ENCODE data around the gene BCAS1.

BCAS1 gene

DNA sequence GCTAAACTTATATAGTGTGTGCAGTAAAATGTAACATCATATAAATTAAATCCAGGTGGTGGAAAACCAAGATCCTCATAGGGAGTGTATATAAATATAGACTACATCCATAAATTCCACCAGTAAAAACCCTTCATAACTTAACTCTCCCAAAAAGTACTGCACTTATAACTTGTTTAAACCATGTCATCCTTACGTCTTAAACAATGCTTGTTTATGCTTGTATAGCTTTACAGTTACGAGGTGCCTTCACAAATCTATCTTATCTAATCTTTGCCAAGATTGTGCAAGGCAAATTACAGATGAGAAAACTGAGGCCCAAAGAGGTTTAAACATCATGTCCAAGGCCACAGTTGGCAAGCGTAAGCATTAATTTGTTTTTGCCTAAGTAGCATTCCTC is 71.3 kb downstream of the BCAS1 start:
- TF ChIP-seq CEBPB (IDR thresholded peaks at IDR 0.05) (no peak), RAD21 (IDR thresholded peaks at IDR 0.05; ENCODE audit: low read depth) (no peak), NFIC (IDR thresholded peaks at IDR 0.05) (no peak), EP300 (IDR thresholded peaks at IDR 0.05; ENCODE audit: borderline replicate concordance) (no peak)
- TF ChIP-seq, protein P1, sequence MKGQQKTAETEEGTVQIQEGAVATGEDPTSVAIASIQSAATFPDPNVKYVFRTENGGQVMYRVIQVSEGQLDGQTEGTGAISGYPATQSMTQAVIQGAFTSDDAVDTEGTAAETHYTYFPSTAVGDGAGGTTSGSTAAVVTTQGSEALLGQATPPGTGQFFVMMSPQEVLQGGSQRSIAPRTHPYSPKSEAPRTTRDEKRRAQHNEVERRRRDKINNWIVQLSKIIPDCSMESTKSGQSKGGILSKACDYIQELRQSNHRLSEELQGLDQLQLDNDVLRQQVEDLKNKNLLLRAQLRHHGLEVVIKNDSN (IDR thresholded peaks at IDR 0.05), result no peak
- TF ChIP-seq, protein P2, sequence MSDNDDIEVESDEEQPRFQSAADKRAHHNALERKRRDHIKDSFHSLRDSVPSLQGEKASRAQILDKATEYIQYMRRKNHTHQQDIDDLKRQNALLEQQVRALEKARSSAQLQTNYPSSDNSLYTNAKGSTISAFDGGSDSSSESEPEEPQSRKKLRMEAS (IDR thresholded peaks at IDR 0.05), result no peak

DNA sequence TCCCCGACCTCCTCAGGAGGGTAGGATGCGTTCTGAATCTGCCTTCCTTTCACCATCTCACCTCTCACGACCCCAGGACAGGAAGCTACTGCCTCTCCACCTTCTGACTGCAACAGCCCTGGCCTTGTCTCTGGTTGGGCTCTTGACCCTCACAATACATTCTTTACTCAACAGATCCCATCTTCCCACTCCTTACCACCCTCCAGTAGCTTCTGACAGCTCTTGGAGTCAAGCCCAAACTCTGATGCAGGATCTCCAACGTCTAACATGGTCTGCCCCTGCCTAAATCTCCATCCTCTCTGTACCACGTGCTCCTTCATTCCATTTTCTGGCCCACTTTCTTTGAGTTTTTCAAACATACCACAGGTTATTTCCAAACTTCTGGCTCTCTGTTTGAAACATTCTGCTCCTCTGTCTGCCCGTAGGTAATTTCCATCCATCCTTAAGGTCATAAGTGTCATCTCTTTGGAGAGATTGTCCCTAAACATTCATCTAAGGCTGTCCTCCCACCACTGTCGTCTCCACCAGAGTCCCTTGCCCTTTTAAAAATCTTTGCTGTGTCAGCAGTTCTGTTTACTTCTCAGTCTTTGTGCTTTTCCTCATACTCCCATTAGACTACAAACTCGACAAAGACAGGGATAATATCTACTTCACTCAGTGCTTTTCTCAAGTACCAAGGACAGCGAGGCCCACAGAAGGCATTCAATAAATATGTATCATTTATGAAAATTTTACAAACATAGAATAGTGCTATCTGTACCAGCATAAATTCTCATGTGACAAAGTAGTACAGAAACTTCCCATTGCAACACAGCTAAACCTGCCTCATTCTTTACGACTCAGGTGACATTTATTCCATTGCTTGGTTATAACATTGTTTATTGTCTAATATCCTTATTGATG is 73.6 kb downstream of the BCAS1 start:
- TF ChIP-seq, protein P3, sequence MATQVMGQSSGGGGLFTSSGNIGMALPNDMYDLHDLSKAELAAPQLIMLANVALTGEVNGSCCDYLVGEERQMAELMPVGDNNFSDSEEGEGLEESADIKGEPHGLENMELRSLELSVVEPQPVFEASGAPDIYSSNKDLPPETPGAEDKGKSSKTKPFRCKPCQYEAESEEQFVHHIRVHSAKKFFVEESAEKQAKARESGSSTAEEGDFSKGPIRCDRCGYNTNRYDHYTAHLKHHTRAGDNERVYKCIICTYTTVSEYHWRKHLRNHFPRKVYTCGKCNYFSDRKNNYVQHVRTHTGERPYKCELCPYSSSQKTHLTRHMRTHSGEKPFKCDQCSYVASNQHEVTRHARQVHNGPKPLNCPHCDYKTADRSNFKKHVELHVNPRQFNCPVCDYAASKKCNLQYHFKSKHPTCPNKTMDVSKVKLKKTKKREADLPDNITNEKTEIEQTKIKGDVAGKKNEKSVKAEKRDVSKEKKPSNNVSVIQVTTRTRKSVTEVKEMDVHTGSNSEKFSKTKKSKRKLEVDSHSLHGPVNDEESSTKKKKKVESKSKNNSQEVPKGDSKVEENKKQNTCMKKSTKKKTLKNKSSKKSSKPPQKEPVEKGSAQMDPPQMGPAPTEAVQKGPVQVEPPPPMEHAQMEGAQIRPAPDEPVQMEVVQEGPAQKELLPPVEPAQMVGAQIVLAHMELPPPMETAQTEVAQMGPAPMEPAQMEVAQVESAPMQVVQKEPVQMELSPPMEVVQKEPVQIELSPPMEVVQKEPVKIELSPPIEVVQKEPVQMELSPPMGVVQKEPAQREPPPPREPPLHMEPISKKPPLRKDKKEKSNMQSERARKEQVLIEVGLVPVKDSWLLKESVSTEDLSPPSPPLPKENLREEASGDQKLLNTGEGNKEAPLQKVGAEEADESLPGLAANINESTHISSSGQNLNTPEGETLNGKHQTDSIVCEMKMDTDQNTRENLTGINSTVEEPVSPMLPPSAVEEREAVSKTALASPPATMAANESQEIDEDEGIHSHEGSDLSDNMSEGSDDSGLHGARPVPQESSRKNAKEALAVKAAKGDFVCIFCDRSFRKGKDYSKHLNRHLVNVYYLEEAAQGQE (IDR thresholded peaks at IDR 0.05; ENCODE audit: low read depth), result peak; percentile 62; the same call in 1 of the 2 replicates
- TF ChIP-seq EGR1 (IDR thresholded peaks at IDR 0.05) (no peak), TEAD4 (IDR thresholded peaks at IDR 0.05) (no peak)

DNA sequence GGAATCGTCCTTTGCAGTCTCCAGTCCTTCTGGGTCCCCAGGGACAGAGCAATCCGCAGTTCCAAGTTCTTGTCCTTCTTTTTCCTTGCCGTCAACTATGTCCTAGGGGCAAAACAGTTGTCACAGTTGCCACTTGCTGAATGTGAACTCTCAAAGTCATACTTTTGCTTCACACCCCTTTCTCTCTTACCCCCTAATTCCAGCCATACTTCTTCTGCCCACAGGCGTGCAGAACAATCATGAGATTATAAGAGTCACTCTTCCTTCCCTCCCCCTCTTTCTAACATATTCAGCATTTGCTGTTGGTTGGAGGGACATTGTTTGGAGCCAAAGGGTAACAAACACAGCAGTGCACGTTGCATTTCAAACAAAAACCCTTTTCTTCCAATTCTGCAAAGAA is 74.4 kb downstream of the BCAS1 start:
- TF ChIP-seq YY1 (IDR thresholded peaks at IDR 0.05; ENCODE audit: low read depth), result no peak
- TF ChIP-seq RAD21 (IDR thresholded peaks at IDR 0.05; ENCODE audit: low read depth), result no peak
- TF ChIP-seq FOXM1 (IDR thresholded peaks at IDR 0.05; ENCODE audit: borderline replicate concordance, low read depth), result no peak
- TF ChIP-seq CREB1 (IDR thresholded peaks at IDR 0.05; ENCODE audit: low read depth), result no peak
- no peak for TF ChIP-seq TAF1 (IDR thresholded peaks at IDR 0.05; ENCODE audit: low read depth)
- TF ChIP-seq TCF12 (IDR thresholded peaks at IDR 0.05; ENCODE audit: low read depth), result no peak
- TF ChIP-seq ZBTB7A (IDR thresholded peaks at IDR 0.05; ENCODE audit: low read depth), result no peak
- TF ChIP-seq, protein P1 (IDR thresholded peaks at IDR 0.05), result no peak
- TF ChIP-seq EP300 (IDR thresholded peaks at IDR 0.05; ENCODE audit: borderline replicate concordance), result no peak
- TF ChIP-seq NFIC (IDR thresholded peaks at IDR 0.05), result no peak

DNA sequence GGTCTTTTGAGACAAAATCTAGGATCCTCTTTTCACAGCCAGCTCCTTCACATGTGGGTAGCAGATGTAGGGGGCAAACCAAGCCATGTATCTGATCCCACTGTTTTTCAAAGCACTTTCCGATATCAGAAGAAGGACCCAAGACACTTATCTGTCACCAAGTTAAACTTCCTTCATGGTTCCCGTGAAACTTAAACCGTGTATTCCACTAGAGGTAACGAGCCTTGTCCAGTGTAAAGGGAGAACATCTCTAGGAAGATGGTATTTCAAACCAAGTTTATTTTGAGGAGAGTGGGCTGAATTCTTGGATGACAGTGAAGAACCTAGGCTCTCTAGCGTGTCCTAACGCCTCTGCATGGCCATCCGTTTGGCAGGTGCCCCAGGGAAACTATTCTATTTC is 76.3 kb downstream of the BCAS1 start:
- TF ChIP-seq TAF1 (IDR thresholded peaks at IDR 0.05; ENCODE audit: low read depth), result no peak

DNA sequence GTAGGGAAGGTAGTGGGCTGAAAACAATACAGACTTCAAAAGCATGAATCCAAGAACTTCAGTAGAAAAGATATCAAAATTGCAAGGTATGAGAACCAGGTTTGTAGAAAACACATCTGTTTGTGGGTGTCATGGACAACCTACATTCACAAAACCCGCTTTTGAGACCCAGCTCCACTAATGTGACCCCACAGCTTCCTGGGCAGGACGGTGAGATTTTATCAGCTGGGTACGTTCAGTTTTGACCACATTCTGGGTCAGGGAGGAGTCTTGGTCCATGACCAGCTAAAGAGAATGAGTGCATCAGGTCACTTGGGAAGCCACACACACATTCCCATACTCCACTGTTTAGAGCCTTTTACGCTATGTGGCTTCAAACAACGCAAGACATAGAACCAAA is 77.1 kb downstream of the BCAS1 start:
- TF ChIP-seq, protein P1 (IDR thresholded peaks at IDR 0.05), result no peak
- TF ChIP-seq FOXM1 (IDR thresholded peaks at IDR 0.05; ENCODE audit: borderline replicate concordance, low read depth), result no peak
- TF ChIP-seq NFIC (IDR thresholded peaks at IDR 0.05), result no peak
- TF ChIP-seq RAD21 (IDR thresholded peaks at IDR 0.05; ENCODE audit: low read depth), result no peak
- no peak for TF ChIP-seq EGR1 (IDR thresholded peaks at IDR 0.05)
- no peak for TF ChIP-seq TCF12 (IDR thresholded peaks at IDR 0.05; ENCODE audit: low read depth)
- no peak for TF ChIP-seq TAF1 (IDR thresholded peaks at IDR 0.05; ENCODE audit: low read depth)
- no peak for TF ChIP-seq TEAD4 (IDR thresholded peaks at IDR 0.05)
- TF ChIP-seq, protein P2 (IDR thresholded peaks at IDR 0.05), result no peak
- TF ChIP-seq ZBTB7A (IDR thresholded peaks at IDR 0.05; ENCODE audit: low read depth), result no peak
- TF ChIP-seq CEBPB (IDR thresholded peaks at IDR 0.05), result no peak
- no peak for TF ChIP-seq YY1 (IDR thresholded peaks at IDR 0.05; ENCODE audit: low read depth)

DNA sequence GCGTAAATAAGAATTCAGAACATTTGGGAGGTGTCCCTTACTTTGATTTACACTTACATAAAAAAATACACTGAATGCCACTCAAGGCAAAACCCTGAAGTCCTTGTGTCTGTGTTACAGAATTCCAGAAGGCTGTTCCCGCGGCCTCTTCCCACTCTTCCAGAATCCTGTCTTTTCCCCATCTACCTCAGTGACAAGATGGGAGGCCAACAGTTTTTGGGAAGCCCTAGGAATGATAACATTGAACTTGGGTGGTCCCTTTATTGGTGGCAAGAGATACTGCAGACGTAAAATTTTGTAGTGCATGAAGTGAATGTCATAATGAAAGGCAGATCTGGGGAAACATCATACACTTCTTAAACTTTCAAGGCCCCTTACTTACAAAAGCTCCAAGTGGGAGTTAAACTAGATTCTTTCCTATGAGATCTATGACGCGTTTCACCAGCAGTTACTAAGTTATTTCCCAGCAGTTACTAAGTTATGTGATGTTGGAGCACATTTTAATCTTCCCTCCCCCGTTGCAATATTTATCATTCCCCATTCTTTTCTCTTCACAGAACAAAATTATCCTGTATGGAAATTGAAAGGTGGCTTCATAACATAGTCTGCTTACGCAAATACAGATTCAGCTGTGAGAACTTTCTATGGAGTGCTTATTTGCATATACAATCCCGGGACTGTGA is 79.5 kb downstream of the BCAS1 start:
- TF ChIP-seq TAF1 (IDR thresholded peaks at IDR 0.05; ENCODE audit: low read depth) (no peak), TCF12 (IDR thresholded peaks at IDR 0.05; ENCODE audit: low read depth) (no peak), EP300 (IDR thresholded peaks at IDR 0.05; ENCODE audit: borderline replicate concordance) (no peak), TEAD4 (IDR thresholded peaks at IDR 0.05) (no peak), NFIC (IDR thresholded peaks at IDR 0.05) (no peak), YY1 (IDR thresholded peaks at IDR 0.05; ENCODE audit: low read depth) (no peak), CREB1 (IDR thresholded peaks at IDR 0.05; ENCODE audit: low read depth) (no peak), FOXM1 (IDR thresholded peaks at IDR 0.05; ENCODE audit: borderline replicate concordance, low read depth) (no peak), ZBTB7A (IDR thresholded peaks at IDR 0.05; ENCODE audit: low read depth) (no peak), CEBPB (IDR thresholded peaks at IDR 0.05) (no peak), RAD21 (IDR thresholded peaks at IDR 0.05; ENCODE audit: low read depth) (no peak), EGR1 (IDR thresholded peaks at IDR 0.05) (no peak)
- TF ChIP-seq, protein P2 (IDR thresholded peaks at IDR 0.05), result no peak
- TF ChIP-seq, protein P1 (IDR thresholded peaks at IDR 0.05), result no peak
- TF ChIP-seq, protein P3 (IDR thresholded peaks at IDR 0.05; ENCODE audit: low read depth), result no peak
